Amniotic epithelial cell (primary cell): ENCODE data around the gene RPLP2.

Experiments
- DNase-seq: peaks from one replicate; pipeline ENCODE4 v3.0.0-alpha.2; 2010; ENCODE audit warnings: low read depth

The RPLP2 gene

DNA sequence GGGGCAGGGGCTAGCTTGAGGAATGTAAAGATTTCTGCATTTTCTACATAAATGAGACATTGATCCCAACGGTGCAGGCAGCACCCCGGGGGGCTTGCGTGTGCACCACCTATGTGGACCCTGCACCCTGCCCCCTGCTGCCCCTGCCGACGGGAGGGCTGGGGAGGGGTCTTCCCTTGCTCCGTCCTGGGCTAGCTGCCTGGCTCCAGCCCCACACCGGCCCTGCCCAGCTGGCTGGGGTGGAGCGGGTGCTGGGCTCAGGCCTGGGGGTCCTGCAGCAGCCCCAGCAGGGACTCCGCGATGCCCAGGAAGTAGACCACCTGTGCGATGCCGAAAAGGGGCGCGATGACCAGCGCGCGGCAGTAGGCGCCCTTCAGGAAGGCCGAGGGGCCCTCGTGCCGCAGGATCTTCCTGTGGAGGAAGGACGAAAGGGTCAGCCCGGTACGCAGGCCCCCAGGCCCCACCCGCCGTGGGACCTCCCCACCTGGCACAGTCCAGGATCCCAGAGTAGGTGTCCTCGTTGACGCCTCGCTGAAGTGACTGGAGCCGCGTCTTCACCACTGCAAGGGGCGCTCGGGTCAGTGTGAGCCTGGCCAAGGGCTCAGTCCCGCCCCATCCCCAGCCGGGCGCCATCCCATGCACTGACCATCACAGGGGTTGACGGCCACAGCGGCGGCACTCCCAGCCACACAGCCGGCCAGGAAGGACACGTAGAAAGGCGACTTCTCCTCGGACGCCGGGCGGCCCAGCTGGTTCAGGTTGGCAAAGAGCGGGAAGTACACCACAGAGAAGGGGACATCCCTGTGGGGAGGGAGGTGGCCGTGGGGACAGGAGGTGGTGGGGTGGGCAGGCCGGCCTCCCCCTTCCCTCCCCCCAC is 17.9 kb upstream of the RPLP2 start:
- DNase-seq, result no peak

DNA sequence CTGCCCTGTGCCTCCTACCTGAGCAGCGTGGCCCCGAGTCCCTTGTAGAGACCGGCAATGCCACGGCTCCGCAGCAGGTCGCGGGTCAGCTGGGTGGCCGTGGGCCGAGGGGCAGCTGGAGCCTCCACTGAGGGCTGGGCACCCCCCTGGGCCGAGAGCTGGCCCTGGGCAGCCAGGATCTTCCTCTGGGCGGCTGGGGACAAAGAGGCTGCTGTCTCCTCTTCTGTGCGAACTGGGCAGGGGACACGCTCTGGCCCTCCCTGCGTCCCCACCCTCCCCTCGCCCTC is 17.3 kb upstream of the RPLP2 start:
- DNase-seq, result no peak

DNA sequence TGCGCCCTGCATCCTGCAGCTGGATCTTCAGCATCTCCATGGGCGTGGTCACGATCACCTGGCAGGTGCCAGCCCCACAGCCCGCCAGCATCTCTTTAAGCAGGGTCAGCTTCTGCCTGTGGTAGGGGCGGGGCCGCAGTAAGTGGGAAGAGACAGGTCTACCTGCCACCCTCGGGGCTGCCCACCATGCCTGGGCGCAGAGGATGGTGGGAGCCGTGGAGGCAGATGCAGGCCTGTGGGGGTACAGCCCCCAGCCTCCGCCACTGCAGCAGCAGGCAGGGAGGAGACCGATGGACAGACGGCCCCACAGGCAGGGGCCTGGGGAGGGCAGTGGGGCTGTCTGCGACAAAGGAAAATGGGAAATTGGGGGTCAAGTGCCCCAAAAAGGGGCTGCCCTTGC is 16.9 kb upstream of the RPLP2 start:
- no peak for DNase-seq

DNA sequence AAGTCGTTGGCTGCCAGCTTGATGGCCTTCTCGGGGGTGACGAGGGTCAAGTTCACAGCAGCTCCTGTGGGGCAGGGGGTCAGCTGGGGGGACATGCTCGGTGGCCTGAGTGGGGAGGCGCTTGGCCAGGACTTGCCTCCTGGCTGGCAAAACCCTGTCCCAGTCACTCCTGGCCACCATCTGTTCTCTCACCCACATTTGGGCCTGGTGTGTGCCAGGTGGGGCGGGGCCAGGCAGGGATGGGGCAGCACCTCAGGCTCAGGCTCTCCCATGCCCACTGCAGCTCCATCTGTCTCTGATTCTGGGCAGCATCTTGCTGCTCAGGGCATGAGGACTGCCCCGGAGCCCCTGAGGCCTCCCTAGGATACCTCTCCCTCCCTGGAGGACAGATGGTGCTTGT is 16.2 kb upstream of the RPLP2 start:
- DNase-seq, result no peak

DNA sequence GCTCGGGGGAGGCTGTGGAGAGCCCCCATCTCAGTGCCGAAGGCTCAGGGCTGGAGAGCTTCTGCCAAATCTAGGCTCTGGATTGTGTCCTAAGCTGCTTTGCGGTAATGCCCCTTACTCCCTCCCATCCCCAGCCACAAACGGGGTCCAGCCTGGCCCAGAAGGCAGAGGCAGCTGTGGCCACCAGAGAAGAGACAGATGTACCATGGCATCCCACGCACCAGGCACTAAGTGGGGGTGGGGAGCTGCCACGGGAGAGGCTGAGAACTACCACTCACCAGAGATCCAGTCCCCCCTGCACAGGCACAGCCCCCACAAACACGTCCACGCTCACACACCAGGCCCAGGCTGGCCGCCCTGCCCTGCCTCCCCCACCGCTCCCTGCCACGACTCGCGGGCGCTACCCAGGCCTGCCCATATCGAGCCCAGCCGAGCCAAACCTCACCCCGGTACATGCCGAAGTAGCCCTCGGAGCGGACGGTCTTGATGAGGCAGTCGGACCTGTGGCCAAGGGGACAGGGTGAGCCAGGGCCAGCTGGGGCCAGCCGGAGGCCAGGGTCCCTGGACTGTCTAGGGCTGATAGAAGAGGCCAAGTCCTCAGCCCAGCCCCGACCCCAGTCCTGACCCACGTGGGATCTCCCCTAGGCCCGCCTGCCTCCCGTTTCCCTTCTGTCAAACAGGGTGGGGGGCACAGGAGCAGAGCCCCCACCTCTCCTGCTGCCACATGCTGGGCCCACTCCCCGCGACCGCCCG is 15.6 kb upstream of the RPLP2 start:
- DNase-seq, result no peak

DNA sequence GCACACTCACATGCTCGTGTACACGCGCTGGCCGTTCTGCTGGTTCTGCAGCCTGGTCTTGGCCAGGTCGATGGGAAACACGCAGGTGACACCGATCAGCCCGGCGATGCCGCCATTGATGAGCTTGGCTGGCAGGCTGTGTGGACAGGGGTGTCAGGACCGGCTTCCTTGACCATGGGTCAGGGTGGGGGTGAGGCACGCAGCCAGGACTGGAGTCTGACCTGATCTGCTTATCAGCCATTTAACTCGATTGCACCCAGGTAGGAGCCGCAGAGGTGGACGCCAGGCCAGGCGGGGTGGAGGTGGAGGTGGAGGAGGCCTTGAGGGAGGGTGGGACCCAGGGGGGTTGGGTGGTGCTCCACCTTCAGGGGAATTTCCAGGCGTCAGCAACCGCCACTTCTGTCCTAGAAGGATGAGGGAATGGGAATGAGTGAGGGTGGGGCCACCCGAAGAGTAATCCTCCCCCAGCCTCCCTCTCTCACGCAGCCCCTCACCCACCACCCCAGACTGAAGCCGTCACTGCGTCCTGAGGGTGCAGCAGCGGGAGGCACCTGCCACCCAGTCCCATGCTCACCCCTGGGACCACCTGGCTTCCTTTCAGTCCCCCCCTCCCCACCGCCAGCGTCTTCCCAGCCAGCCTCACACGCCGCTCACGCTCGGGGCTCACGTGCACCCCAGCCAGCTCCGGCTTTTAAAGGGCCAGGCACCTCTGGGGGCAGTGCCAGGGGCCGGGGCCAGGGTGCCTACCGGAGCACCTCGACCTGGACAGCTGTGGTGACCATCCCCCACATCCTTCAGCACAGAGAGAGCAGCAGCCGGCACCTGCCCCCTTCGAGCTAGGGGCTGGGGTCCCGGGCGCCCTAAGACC is 14.8 kb upstream of the RPLP2 start:
- no peak for DNase-seq

DNA sequence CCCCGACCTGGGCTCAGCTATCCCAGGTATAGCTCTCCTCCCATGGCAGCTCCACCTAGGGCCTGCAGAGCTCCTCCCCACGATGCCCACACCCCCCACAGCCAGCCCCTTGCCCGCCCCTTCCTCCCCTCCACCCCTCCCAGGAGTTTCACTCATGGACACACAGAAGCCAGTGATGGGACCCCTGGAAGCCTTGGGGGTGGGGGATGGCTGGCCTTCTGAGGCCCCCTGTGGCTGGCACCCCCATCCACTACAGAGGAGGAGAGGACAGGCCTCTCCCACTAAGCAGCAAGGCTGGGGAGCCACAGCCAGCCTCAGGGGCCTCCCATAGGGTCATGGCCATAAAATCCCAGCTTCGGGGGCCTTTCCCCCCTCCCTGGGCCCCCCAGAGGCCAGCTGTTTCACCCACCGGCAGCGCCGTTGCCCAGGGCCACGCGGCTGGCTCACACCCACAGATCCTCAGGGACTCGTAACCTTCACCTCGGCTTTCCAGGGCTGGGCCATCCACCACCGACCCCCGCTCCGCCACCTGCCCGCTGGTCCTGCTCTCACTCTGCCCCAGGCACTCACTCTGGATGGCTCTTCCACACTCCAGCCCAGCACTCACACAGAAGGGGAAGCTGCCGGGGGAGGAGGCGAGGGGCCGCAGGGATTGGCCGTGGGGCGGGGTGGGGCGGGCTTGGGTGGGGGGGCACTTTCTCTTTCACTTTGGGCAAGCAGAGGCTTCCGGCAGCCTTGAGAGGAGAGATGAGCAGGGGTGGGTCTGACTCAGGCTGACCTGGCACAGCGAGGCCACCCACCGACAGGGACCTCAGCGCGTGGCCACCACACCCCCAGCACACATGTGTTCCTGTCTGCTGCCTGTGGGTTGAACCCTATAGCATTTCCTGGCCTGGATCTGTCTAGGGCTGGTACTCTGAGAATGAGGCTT is 13.9 kb upstream of the RPLP2 start:
- DNase-seq, result peak; percentile 82

DNA sequence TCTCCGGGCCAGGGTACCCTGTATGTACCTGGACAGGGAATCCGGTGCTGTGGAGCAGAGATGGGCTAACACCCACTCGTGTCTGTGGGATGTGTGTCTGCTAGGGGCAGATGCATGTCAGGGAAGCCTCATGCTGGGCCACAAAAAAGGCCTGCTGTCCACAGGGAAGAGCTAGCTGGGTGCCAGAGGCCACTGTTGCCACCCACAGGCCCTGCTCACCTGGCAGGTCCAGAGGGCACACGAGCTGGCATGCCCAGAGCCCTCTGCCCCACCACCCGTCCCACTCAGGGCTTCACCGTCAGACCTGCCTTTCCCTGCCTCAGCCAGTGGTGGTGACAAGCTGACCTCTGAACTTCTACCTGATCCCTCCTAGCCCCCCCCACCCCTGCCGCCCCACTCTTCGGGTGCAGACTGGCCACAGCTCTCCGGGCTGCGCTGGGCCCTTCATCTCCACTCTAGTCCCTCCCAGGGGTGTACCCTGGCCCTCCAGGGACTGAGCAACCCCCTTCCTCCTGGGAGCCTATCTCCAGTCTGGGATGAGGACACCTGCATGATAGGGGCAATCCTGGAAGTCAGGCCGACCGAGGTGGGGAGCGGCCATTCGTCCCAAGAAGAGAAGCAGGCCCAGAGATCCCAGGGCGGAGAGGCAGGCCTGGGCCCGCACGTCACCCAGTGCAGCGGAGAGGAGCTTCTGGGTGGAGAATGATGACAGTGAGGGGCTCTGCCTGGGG is 13.0 kb upstream of the RPLP2 start:
- DNase-seq, result no peak

DNA sequence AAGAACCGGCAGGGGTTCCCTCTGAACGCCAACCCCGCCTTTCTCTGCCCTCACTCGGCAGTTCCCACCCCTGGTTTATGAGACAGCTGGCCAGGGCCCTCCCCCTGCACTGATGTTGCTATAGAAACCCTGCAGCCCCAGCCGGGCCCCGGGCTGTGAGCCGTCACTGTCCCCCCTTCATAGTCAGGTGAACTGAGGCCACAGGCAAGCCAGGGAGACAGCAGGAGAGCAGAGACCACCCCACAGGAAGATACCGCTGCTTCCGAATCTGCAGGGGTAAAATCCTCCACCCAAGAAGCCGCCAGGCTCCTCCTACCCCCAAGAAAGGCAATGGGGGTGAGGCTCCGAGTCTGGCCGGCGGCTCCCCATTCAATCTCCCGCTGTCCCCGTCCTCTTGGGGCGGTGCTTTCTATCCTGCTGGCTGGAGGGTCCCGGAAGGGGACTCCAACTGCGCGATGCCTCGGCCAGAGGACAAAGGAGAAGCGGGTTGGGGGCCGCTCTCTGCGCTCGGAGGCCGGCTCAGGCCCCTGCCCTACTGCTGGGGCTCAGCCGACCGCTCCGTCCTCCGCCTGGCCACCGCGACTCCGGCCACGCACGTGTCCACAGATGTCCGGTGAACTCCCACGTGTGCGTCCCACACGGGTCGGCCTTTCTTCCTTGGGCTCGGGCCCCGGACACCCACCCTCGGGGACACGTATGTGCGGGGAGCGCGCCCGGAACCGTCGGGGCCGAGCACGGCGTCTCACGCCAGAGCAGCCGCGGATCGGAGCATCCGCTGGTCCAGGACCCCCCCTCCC is 12.3 kb upstream of the RPLP2 start:
- DNase-seq, result peak; percentile 70

DNA sequence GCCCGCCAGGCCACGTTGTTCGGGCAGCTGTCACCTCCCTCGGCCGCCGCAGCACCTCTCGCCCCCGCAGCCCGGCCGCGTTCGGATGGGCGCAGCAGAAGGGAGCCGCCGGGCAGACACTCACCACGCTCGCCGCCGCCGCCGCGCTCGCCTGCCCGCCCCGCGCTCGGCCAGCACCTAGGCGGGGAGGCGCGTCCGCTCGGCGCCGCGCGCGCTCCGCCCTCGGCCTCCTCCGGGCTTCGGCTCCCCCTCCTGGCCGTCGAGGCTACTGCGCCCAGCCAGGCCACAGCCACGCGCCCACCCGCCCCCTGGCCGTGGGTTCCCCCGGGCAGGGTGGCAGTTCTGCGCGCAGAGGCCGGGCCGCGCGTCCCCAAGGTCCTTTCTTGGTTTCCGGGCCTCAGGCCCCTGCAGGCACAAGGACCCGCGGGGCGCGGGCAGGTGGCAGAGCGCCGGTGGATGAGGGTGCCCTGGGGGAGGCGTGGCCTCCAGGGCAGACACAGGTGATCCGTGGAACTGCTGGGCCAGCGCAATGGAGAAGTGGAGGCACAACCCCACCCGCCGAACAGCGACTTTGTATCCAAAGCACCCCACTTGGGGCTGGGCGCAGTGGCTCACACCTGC is 11.6 kb upstream of the RPLP2 start, which contains the start of gene SLC25A22:
SLC25A22 (minus strand) TSS at position 189 of the 621 bp plus-strand sequence. CDS start 3,275 bp downstream, outside the sequence.
- DNase-seq, result peak; percentile 60

DNA sequence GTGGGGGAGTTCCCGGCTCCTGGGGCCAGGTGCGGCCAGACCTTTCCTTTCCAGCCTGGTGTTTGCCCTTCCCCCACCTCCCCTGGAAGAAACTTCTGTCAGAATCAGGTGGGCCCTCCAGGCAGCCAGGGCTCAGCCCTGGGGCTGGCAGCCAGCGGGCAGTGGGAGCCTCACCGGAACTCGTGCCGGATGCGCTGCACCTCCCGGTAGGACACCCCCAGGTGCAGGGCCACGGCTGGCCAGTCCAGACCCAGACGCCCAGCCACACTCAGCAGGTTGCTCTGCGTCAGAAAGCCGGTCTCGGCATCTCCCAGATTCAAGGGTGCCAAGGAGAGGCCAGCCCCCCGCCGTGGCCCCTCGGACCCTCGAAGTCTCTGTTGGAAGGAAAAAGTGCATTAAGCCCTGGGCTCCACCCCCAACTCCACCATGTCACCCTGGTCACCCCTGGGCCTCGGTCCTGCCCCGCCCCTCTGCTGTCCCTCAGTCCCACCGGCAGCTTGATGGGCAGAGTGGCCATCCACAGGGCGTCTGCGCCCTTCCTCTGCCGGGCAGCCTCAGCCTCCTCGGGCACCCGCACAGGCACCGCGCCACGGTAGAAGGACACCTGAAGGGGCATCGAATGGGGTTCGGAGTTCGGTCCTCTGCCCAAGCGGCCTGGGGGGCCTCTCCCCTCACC is 10.0 kb upstream of the RPLP2 start:
- no peak for DNase-seq

DNA sequence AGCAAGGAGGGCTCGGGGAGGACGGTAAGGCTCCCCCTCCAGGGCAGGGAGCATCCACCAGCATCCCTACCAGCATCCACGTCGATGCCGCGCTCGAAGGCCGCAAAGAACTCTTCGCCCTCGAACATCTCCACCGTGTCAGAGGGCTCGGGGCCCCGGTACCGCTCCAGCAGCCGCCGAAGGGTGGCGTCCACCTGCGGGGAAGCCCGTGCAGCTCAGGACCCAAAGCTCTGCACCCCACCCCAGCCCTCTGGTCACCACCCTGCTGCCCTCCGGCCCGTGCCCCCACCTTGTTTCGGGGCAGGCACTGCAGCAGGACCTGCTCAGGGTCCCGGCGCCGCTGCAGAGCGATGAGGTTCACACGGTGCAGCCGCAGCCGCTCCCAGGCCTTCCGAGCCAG is 9.3 kb upstream of the RPLP2 start:
- DNase-seq, result no peak

DNA sequence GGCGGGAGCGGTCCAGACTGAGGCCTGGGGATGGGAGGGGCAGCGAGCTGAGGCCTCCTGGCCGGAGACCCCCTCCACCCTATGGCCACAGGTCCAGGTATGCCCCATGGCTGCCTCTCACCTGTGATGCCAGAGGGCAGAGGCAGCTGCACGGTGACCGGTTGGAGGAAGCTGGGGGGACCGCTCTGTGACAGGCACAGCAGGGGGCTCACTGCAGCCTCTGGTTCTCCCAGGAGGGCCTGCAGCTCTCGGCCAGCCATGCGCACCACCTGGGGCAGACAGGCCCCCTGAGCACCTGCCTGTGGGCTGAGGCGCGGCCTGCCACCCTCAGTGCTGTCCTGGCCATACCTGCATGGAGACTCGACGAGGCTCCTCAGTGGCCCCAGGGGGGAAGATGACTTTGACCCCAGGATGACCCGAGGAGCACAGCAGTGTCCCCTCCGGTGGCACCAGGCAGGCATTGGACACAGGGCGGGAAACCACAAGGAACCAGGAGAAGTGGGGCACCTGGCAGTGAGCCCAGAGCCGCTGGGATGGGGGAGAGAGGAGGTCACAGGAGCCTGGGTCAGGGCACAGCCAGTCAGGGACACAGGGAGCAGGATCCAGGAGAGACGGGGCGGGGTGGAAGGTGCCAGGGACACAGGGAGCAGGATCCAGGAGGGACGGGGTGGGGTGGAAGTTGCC is 8.5 kb upstream of the RPLP2 start:
- DNase-seq, result no peak

DNA sequence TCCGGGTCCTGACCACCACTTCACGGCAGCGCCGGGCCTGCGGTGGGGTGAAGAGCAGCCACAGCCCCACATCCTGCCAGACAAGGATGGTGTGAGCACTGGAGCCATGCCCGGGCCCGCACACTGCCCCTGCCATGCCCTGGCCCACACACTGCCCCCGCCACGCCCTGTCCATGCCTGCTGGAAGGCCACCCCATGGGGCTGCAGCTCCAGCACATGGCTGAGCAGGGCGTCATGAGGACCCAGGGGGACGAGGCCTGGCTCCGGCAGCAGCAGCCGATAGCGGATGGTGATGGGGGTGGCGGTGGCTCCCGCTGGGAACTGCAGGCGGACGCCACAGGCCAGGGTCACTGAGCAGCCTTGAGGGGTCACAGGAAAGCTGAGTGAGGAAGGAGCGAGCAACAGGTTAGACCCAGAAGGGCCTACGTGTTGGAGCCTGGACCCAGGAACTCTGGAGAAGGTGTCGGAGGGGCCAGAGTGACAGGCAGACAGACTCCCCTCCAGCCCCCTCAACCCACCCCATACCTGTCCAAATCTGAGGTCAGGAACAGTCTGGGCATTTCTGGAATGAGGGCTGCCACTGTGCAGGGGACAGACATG is 7.6 kb upstream of the RPLP2 start:
- no peak for DNase-seq

DNA sequence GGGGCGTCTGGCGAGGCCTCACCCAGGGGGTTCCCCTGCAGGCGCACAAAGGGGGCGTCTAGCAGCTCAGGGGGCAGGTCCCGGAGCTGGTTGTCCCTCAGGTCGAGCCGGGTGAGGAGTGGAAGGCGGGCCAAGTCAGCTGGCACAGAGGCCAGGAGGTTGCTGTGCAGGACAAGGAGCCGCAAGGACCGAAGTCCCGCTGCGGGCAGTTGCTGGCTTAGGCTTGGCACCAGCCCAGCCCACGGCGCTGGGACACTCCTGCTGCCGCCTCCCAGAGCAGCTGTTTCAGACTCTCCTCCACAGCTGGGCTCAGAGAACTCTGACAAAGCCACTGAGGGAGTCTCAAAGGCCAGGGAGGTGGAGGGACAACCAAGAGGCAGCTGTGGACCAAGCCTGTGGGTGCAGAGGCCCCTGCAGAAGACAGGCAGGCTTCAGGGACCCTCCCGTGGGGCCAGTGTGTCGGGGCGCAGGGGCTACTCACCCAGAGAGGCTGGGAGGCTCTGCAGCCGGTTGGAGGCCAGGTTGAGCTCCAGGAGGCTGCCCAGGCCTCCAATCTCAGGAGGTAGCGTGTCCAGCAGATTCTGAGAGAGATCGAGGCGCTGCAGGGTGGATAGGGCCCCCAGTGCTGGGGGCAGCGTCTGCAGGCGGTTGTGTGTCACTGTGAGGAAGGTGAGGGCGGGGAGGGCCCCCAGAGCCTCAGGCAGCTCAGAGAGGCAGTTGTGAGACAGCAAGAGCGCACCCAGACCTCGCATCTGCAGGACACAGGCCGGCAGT is 6.9 kb upstream of the RPLP2 start:
- DNase-seq, result no peak

DNA sequence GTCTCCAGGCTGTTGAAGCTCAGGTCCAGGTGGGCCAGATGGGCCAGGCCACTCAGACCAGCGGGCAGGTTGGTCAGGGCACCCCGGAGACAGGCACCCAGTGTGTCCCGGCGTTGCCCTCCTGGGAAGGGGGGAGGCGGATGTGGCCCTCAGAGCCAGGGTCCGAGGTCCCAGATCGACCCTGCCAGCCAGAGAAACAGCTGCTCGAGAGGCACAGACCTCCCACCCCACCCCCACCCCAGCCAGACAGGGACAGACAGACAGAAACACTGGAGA is 6.4 kb upstream of the RPLP2 start:
- DNase-seq, result no peak
